Aortic smooth muscle cell (primary cell): ENCODE measurements around the gene GIMAP5. TPM values are rescaled to one million over a fixed set of nuclear protein-coding genes. Genes with fewer than 3 reads are reported as not detected.

Experiments
- total RNA-seq: library from RNA; depleted of rRNA; stranded (reverse); fragments of >200 nt; gene quantifications from 2 replicates; pipeline ENCODE4 v1.2.3, GENCODE V29; 2014

Gene GIMAP5
- 0.12 and 0.26 TPM in 2 replicates for total RNA-seq

GRCh38 chr7:150737265-150738055 lies at the start of gene GIMAP5:
GIMAP5 (plus strand) TSS chr7:150737418; CDS start chr7:150740885, 3,467 bp downstream.

GRCh38 chr7:150716368-150716767 lies 20.9 kb upstream of the GIMAP5 start, which contains the start of gene GIMAP1:
GIMAP1 (plus strand) TSS chr7:150716613; CDS start chr7:150719048, 2,435 bp downstream.

Other genes with a start within 250 kb of the GIMAP5 start
- gene GIMAP7, start 222.5 kb upstream of the GIMAP5 start, total RNA-seq: 0.44 and 1.8 TPM in 2 replicates
- 0.13 and 0.81 TPM in 2 replicates for gene GIMAP4, start 170.0 kb upstream of the GIMAP5 start, total RNA-seq
- 1.7 and 5.4 TPM in 2 replicates for gene GIMAP6, start 105.0 kb upstream of the GIMAP5 start, total RNA-seq
- 0.68 and 1.6 TPM in 2 replicates for gene GIMAP2, start 51.7 kb upstream of the GIMAP5 start, total RNA-seq
- 0.25 and 0.26 TPM in 2 replicates for gene GIMAP1, start 20.8 kb upstream of the GIMAP5 start, total RNA-seq
- 0.13 TPM in 1 of 2 replicates, not detected in the other for gene TMEM176B, start 62.9 kb downstream of the GIMAP5 start, total RNA-seq
- not detected in 2 replicates for gene TMEM176A, start 63.4 kb downstream of the GIMAP5 start, total RNA-seq
- gene AOC1, start 115.1 kb downstream of the GIMAP5 start, total RNA-seq: not detected in 2 replicates
- under 0.01 TPM in 1 of 2 replicates, not detected in the other for gene KCNH2, start 240.9 kb downstream of the GIMAP5 start, total RNA-seq